Gastrocnemius medialis (tissue), 4 donors: ENCODE data around the gene AFAP1L1. TPM values are rescaled to one million over a fixed set of nuclear protein-coding genes. Genes with fewer than 3 reads are reported as not detected.

ENCODE experiments used
- ATAC-seq, 2 donors: fragments of 150-250 bp; one replicate each; pipeline ENCODE4 v1.9.1; 2016
- DNase-seq, 2 donors: peaks; one replicate each; pipeline ENCODE4 v3.0.0-alpha.2; 2019
- H3K27ac ChIP-seq, 4 donors: fragments of 200-600 bp; sonication (generic); 1 replicate in 1 of 4; 2 replicates in 3 of 4; pipeline ENCODE4 v1.5.1; 2016 to 2018; ENCODE audit warnings: mild to moderate bottlenecking in 2 of 4, moderate library complexity in 1 of 4
- H3K27me3 ChIP-seq, 3 donors: fragments of 200-600 bp; sonication (generic) in 2 of 3; 1 replicate in 1 of 3; 2 replicates in 2 of 3; pipeline versions ENCODE4 v1.5.1 to v1.6.0; 2016 to 2019; ENCODE audit warnings: mild to moderate bottlenecking in 1 of 3, moderate library complexity in 1 of 3
- H3K36me3 ChIP-seq, 2 donors: fragments of 200-600 bp; sonication (generic) in 1 of 2; one replicate each; pipeline ENCODE4 v1.5.1; 2017 to 2018
- H3K4me1 ChIP-seq, 2 donors: fragments of 200-600 bp; sonication (generic) in 1 of 2; one replicate each; pipeline ENCODE4 v1.5.1; 2016 to 2017; ENCODE audit warnings: mild to moderate bottlenecking in 2 of 2
- H3K4me3 ChIP-seq, 4 donors: fragments of 200-600 bp; sonication (generic) in 3 of 4; 1 replicate in 1 of 4; 2 replicates in 3 of 4; pipeline ENCODE4 v1.5.1; 2016 to 2019; ENCODE audit warnings: mild to moderate bottlenecking in 2 of 4
- H3K9me3 ChIP-seq, 3 donors: fragments of 200-600 bp; sonication (generic) in 2 of 3; 1 replicate in 1 of 3; 2 replicates in 2 of 3; pipeline ENCODE4 v1.5.1; 2016 to 2019
- CTCF ChIP-seq, 5 experiments: fragments of 450-650 bp in 3 of 5; fragments of 200-600 bp in 2 of 5; sonication (generic) in 2 of 5; IDR thresholded peaks in 4 of 5; conservative IDR thresholded peaks in 1 of 5; 1 replicate in 4 of 5; 2 replicates in 1 of 5; pipeline ENCODE4 v1.5.1; 2016 to 2019; ENCODE audit warnings: antibody characterized with exemption in 5 of 5, mild to moderate bottlenecking in 3 of 5, moderate library complexity in 3 of 5
- POLR2A ChIP-seq, 2 donors: fragments of 450-650 bp; IDR thresholded peaks; one replicate each; pipeline ENCODE4 v1.6.1; 2017; ENCODE audit warnings: antibody characterized with exemption in 2 of 2, mild to moderate bottlenecking in 2 of 2, moderate library complexity in 2 of 2
- in situ Hi-C, 4 donors: fragments of 200-750 bp; cut with MboI; loops; one replicate each; pipeline versions ENCODE4 v1.15.0 to v1.8.0; 2017; ENCODE audit warnings: low sequenced_read_pairs in 4 of 4
- intact Hi-C: fragments of 100-400 bp; cut with DNase I; formaldehyde crosslinking; loops from one replicate; pipeline ENCODE4 v1.15.1; 2023; ENCODE audit warnings: low total_unique reads
- total RNA-seq, 4 donors: library from RNA; depleted of rRNA; stranded (reverse); fragments of >200 nt; gene quantifications; one replicate each; pipeline versions ENCODE4 v1.1.0 to v1.2.3, GENCODE V29; 2016

AFAP1L1 gene
- total RNA-seq, 4 donors from 2014 or later, result 28.6 to 39.9 (median 32.9) TPM

DNA sequence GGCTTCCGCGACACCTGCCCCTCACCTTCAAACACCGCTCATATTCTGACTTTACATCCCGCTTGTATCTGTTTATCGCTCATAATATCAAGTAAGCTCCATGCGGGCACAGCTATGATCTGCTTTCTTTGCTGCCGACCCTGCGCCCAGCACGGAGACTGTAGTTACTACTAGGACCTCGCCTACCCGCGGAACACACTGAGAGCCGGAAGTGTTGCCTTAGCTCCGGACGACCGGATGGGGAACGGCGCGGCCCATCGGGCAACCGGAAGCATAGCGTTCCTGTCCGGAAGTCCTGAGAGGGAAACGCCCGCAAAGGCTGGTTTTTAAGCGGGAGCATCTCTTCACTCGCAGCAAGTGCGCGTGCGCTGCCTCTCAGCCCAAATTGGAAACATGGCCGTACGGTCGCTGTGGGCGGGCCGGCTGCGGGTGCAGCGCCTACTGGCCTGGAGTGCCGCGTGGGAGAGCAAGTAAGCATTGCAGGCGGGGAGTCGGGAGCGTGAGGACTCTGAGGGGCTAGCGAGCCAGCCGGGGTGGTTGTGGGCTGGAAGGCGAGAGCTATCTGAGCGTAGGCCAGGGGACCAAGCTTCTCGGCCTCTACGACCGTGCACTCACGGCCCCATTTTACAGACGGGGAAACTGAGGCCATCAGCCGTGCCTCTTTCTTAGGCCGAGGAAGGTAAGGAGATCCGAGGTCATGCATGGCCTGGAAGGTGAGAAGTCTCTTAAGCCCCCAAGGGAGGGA lies 73.7 kb downstream of the AFAP1L1 start, which contains the start of gene GRPEL2:
Gene GRPEL2, plus strand, starts transcription at position 353 of the 745 bp plus-strand sequence. Its CDS starts 41 bp downstream, at position 394.
- H3K36me3 ChIP-seq, result peaks cover 0 to 39% of the 10 kb centered on the region in 2 donors
- H3K9me3 ChIP-seq, result no peaks in the 10 kb centered on the region
- peak within 1 kb of the TSS; percentile 84 to 89 (median 87) for H3K27ac ChIP-seq
- peak within 1 kb of the TSS; percentile 58 to 96 (median 79) for H3K4me3 ChIP-seq
- intact Hi-C loops (loop anchor here (5.0 to 10.0 kb wide), 3 partner anchors 73 to 961 kb away; partner anchors contain the start of genes AFAP1L1, FBXO38, HMGXB3 and TIGD6), in situ Hi-C loops (no loop called here)
- peak; percentile 57 to 69 for TF ChIP-seq POLR2A (IDR thresholded peaks at IDR 0.05)
- no peak for TF ChIP-seq CTCF (IDR thresholded peaks at IDR 0.05 in 4 of 5, conservative IDR thresholded peaks at IDR 0.05 in 1 of 5)
- peak; percentile 93 to 95 for DNase-seq
- peaks cover 13 to 16% of the 10 kb centered on the region in 2 donors for H3K4me1 ChIP-seq
- peak; percentile 99 for ATAC-seq
- no peaks in the 10 kb centered on the region for H3K27me3 ChIP-seq

DNA sequence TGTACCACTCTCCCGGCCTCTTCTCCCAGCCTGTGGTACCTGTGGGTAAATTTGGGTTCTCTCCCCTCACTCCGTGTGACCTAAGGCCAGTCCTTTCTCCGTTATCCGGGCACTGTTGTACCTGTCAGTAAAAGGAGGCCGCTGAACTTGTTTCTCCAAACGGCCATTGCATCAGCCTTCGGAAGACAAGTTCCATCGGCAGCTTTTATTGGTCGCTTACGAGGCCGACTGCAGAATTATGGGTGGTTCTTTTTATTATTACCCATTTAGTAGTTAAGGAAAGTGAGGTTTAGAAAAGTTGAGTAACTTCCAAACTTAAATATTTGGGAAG lies 74.2 kb downstream of the AFAP1L1 start:
- intact Hi-C loops, result loop anchor here (5.0 to 10.0 kb wide), 3 partner anchors 74 to 961 kb away; partner anchors contain the start of genes AFAP1L1, FBXO38, HMGXB3 and TIGD6
- no peak for TF ChIP-seq POLR2A (IDR thresholded peaks at IDR 0.05)
- no peak for TF ChIP-seq CTCF (IDR thresholded peaks at IDR 0.05 in 4 of 5, conservative IDR thresholded peaks at IDR 0.05 in 1 of 5)
- Histone ChIP-seq H3K36me3 (peaks cover 0 to 39% of the 10 kb centered on the region in 2 donors), H3K4me1 (peaks cover 13 to 16% of the 10 kb centered on the region in 2 donors), H3K4me3 (peak overlapping the region; percentile 58 to 96 (median 79)), H3K9me3 (no peaks in the 10 kb centered on the region), H3K27ac (peak overlapping the region; percentile 84 to 89 (median 87)), H3K27me3 (no peaks in the 10 kb centered on the region)
- DNase-seq (no peak), ATAC-seq (no peak)
- in situ Hi-C loops, result no loop called here

DNA sequence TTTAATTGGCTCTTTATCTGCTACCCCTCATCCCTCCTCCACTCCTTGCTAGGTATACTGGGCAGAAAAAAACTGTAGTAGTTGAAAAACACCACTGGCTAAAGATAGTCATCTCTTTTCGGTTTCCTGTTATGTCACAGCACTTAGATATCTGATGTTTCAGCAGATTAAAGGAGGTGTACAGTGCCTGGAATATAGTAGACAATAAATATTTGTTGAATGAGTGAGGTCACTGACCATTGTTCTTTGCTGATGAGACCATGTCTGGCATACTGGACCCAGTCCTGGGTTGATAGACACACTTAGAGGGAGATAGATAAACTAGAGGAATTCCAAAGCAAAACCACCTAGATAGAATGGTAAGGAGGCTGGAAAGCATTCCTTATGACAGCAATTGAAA lies 76.9 kb downstream of the AFAP1L1 start:
- in situ Hi-C loops (no loop called here), intact Hi-C loops (loop anchor here (5.0 to 10.0 kb wide), 3 partner anchors 76 to 964 kb away; partner anchors contain the start of genes AFAP1L1, FBXO38, HMGXB3 and TIGD6)
- DNase-seq, result no peak
- no peak for ATAC-seq
- Histone ChIP-seq H3K4me1 (peaks cover 13 to 16% of the 10 kb centered on the region in 2 donors), H3K36me3 (peaks cover 0 to 59% of the 10 kb centered on the region in 2 donors), H3K27ac (no peak overlapping the region), H3K9me3 (no peaks in the 10 kb centered on the region), H3K27me3 (no peaks in the 10 kb centered on the region), H3K4me3 (no peak overlapping the region)
- TF ChIP-seq CTCF (IDR thresholded peaks at IDR 0.05 in 4 of 5, conservative IDR thresholded peaks at IDR 0.05 in 1 of 5), result no peak
- TF ChIP-seq POLR2A (IDR thresholded peaks at IDR 0.05), result no peak

- intact Hi-C loops (loop anchor here (5.0 to 10.0 kb wide), 3 partner anchors 77 to 965 kb away; partner anchors contain the start of genes AFAP1L1, FBXO38, HMGXB3 and TIGD6), in situ Hi-C loops (no loop called here)
- Histone ChIP-seq H3K4me1 (peaks cover 10 to 15% of the 10 kb centered on the region in 2 donors), H3K27ac (no peak overlapping the region), H3K9me3 (no peaks in the 10 kb centered on the region), H3K27me3 (no peaks in the 10 kb centered on the region), H3K4me3 (no peak overlapping the region), H3K36me3 (peaks cover 0 to 62% of the 10 kb centered on the region in 2 donors)
- ATAC-seq (no peak), DNase-seq (no peak)
- TF ChIP-seq POLR2A (IDR thresholded peaks at IDR 0.05) (no peak), CTCF (IDR thresholded peaks at IDR 0.05 in 4 of 5, conservative IDR thresholded peaks at IDR 0.05 in 1 of 5) (no peak)
Observed at GRCh38 chr5:149349382-149349781, 77.7 kb downstream of the AFAP1L1 start.
